ENCODE results near the gene NCOA5.

NCOA5 gene

DNA sequence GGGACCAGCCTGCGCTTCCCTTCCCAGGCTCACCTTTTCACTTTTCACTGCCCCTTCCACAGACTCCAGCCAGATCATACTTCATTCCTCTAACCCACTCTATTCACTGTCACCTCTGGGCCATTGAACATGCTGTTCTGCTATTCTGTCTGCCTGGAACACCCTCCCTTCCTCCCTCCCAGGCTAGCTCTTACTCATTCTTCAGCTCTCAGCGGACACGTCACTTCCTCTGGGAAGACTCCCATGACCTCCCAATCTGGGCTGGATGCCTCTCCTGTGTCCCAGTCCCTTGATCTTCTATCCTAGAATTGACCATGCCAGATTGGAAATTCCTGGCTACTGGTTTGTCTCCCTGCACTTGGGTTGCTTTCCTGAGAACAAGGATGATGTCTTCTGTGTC, 55.7 kb downstream of the NCOA5 start:
- no peak for DNase-seq

DNA sequence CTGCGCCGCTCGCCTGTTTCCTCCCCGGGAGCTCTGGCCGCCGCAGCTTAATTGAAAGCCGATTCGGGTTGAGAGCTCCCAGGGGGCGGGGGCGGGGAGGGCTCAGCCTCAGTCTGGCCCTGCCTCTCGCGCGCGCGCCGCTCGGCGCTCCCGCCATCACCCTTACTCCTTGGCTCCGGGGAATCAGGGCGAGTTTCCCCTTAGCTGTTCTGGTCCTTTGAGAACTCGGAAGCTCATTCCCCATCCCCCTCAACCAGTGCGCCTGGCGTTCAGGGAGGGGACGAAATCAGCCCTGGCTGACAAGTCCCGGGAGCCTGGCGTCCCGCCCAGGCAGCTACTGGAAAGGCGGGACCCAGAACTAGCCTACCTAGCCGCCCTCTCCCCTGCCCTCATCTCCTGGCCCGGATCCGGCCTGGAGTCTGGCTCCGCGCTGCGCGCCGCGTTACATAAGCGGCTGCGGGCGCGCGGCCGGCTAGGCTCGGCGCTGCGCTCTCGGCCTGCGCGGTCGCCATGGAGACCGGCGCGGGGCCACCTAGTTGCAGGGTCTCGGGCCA, 58.0 kb downstream of the NCOA5 start:
- no peak for DNase-seq

DNA sequence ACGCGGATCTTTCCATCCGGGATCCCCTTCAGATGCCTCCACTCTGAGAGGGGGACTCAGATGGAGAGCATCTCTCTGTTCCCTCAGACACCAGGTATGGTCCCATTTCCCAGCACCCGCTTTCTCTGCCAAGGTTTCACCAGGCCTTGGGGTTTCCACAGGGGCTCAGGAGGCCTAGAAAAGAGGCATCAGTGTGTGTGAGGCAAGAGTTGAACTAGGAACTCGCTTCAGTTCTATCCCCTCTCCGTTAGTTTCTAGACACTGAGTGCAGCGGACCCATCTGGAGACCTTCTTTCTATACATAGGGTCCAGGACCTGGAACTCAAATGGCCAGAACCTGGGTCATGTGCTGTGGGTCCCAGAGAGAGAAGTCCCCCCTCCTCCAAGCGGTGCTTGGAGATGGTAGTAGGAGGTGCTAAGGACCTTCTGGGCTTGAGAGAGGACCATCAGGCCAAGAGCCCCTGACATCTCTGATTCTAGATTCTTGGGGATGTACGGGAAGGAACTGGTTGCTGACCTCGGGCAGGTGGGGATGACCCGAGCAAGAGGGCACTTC, 58.7 kb downstream of the NCOA5 start:
- no peak for DNase-seq

DNA sequence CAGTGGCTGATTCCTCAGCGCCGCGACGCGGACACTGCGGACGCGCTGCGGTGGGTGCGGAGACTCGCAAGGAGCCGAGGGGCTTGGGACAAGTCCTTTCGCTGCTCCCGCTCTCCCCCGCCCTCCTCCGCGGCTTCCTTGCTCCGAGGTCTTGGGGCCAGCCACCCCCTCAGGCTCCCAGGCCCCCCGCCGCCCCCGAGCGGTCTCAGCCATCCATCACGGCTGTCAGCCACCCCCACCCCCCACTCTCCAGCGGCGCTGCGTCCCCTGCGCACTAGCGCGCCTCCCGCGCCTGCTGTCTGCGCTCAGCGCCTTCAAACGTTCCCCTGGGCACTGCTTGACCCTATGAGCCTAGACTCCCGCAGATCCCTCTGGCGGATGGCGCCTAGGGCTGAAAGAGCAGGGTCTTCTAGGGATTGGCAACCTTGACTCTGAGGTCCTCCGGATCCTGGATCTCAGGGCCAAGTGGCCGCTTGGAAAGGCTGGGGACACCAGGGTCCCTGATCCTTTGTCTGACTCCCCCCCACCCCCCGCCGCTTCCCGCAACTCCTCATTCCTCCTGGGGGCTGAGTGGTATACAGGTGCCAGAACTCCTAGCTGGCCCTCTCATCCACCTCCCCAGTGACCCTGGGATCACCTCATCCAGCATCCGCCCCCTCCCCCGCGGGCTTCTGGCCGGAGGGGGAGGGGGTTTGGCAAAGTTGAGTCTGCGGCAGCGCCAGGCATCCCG, 59.3 kb downstream of the NCOA5 start:
- no peak for DNase-seq

DNA sequence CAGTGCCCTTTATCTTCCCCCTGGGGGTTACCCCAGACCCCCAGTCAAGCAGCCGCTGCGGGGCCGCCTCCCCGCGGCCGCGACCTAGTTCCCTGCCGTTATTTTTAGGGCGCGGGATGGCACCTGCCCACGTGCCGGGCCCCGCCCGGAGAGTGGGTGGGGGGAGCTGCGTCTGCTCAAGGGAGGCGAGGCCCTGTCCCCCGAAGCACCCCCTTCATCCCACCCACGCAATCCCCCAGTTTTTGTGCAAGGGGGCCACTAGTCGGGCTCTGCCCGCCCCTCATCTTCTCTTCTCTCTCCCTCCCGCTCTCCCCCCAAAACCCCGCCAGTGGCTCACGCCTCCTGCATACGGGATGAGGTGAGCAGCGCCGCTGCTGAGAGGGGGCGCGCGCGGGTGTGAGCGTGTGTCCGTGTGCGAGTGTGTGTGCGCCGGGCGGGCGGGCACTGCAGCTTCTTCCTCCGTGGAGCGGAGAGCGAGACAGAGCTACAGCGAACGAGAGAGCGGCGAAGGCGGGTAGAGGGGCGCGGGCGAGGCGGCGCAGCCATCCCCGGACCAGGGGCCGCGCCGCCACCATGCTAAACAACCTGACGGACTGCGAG, 60.9 kb downstream of the NCOA5 start, which contains the start of gene SLC12A5:
TSS of gene SLC12A5 (plus strand) at position 444 of the 600 bp plus-strand sequence. CDS start at position 574, 130 bp downstream.
- DNase-seq, result no peak

DNA sequence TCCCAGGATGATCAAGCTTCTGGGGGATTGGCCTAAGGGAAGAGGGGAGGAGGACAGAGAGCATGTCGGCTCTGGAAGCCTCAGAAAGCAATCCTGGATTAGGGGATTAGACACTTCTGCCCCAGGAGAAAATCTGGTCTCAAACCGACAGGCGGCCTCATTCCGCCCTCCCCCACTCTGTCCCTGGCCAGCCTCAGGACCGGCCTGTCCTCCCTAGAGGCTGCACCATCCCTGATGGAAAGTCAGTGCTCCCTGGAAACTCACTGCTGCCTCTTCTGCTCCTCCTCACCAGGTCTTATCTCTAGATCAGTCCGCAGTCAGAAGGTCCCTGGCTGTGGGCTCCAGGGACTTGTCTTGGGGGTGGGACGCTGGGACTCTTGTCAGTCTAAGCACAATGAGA, 61.7 kb downstream of the NCOA5 start:
- no peak for DNase-seq

DNA sequence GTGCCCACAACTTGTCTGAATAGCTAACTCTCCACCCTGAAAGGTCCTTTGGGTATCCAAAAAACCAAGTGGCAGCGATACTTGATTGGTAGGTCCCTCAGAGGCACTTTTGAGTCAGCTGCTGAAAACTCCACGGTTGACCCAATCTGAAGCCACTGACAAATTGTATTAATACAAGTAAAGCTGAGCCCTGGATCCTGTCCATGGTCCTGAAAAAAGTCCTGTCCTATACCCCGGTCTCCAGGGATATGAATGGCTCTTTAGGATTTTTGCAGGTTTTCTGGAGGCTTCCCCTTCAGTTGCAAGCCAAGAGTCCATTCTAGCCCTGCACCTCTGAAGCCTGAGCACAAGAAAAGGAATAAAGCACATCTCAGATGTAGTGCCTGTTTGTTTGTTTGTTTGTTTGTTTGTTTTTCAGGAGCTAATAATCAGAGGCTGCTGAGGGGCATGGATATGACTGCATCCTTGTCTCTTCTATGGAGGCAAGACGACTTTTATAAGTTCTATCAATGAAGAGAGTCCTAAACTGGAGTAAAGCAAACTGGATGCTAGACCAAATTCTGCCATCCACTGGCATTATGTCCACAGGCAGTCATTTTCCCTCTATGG, 62.4 kb downstream of the NCOA5 start:
- no peak for DNase-seq

DNA sequence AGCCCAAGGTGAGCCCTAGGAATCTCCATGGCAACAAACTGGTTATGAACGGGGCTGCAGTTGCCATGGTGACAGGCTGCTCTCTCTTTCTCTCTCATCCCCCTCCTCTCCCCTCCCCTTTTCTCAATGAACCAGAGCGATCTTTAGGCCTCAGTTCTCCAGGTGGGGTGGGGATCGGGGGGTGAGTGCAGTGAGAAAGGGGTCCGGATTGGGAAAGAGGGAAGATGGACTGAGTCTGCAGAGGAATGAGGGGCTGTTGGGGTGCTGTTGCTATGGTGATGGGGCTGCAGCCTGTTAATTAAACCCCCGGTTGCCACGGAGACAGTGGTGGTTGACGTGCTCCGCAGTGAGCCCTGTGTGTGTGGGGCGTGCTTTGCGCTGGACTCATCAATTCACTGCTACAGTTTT, 64.4 kb downstream of the NCOA5 start:
- no peak for DNase-seq

DNA sequence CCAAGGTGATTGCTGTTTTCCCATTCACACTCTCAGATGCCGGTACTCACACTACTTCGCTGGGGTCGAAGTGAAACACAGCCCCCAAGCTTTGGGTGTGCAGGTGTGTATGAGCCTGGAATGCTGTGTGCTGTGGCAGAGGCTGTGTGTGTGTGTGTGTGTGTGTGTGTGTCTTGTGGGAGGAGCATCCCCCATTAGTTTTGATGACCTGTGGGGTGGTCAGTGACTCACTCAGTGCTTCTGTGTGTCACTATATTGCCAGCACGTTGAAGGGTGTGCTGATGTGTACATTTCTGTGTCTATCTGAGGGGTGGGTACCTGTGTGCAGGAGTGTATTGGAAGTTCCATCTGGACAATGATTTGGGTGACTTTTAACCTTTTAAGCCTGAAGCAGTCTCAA, 65.8 kb downstream of the NCOA5 start:
- no peak for DNase-seq

DNA sequence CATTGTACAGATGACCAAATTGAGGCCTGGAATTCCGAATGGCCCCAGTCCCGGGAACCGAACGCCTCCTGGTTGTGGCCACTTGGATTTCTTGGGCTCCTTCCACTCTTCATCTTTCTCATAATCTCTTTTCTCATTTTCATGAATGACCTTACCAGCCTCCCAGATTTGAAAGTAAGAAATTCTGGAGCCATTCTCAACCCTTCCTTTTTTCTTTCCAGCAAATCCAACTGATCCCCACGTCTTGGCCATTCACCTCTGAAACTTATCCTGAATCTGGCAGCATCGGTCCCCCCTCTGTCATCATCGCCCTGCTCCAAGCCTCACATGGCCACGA, 66.6 kb downstream of the NCOA5 start:
- no peak for DNase-seq

DNA sequence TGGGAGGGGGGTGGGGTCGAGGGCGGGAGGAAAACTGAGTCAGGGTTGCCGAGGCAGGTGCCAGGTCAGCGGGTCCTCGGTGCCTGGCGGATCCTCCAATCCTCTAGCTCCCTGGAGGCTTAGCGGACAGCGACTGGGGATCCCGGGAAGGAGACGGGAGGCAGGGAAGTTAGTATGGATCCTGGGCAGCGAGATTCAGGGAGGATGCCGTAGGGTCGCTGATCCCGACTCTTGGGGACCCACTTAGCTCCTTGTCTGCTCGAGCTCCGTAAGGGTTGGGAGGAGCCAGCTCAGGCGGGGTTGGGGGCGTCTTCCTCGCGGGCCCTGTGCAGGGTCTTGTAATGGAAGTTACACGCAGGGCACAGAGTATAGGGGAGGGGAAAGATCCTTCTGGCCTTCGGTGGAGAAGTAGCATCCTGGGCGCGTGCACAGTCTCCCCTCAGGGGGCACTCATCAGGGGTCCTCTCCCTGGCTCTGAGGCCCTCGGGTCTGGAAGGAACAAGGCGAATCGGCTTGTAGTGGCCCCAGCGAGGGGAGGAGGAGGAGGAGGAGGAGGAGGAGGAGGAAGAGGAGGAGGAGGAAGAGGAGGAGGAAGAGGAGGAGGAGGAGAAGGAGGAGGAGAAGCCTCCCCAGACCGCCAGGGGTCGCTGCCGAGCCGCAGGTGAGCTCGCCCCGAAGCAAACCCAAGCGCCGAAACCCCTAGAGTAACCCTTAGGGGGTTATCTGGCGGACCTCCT, 67.2 kb downstream of the NCOA5 start:
- peak; percentile 62 for DNase-seq

DNA sequence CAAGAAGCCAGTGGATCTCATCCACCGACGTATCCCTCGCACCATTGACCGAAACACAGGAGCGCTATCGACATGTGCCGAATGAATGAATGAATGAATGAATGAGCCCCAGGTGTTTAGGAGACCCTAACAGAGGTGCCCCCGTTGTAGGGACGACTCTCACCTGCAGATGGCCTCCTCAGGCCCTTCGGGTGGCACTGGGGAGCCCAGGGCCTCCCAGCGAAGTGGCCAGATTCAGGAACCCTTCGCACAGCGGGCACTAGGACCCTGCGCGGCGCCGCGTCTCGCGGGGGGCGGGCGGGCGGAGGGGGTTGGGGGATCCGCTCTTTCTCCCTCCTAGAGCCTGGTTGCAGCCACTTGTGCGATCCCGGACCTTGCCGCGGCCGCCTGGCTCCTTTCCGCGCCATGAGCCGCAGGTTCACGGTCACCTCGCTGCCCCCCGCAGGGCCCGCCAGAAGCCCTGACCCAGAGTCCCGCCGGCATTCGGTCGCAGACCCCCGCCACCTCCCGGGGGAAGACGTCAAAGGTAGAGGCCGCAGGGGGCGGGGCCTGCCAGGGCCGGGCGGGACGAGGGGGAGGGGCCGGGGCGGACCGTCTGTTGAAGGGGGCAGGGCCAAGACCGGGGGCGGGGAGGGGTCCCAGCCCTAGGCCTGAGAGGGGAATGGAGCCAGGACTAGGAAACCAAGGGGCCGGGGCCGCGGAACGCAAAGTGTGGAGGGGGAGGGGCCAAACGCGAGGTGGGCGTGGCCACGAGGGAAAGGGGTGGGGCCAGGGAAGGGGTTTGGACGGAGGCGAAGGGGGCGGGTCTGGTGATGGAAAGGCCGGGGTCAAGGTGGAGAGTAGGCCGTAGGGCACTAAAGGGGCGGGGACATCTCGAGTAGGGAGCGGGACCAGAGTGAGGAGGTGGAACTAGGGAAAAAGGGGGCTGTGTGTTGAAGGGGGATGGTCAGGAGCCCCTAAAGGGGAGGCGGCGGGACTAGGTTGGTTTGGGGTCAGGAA, 68.1 kb downstream of the NCOA5 start:
- peak; percentile 42 for DNase-seq

DNA sequence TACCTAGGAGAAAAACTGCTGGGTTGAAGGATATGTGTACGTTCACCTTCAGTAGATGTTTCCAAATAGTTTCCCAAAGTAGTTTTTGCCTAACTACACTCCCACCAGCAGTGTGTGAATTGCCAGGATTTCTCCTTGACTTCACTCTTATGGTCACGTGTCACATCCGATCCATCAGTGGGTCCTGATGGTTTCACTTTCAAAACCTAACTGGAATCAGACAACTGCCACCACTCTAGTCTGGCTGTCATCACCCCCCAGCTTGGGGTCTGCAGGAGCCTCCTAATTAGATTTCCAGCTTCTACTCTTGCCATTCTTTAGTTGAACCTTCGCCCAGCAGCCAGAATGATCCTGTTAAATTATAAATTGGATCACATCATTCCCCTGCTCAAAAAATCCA, 69.2 kb downstream of the NCOA5 start:
- no peak for DNase-seq

DNA sequence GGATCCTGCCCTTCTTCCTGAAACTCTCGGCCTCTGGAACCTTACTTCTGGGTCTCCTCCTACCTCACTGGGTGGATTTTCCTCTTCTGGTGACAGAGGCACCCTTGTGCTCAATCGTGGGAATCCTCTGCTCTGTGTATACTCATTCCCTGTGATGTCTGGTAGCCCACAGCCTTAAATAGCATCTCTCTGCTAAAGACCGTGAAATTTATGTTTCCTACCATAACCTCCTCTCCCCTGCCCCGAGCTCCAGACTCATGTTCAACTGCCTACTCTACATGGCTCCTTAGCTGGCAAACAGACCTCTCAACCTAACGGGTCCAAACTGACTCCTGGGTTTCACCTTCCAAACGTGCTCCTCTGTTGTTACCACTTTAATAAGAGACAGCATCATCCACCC, 71.2 kb downstream of the NCOA5 start:
- DNase-seq, result no peak

DNA sequence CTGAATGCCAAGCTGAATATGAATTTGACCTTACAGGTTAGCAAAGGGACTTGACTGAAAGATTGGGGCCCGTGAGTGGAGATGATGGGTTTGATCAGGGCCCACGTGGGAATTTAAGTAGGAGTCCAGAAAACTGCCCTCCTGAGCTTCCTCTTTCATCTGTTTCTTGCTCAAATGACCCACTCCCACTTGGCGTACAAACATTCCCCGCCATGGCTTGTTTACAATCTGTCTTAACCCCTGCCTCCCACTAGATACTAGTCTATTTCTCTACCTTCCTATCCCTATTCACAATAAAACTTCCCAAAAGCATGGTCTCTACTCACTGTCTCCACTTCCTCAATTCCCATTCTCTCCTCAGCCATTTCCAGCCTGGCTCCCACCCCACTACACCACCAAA, 71.7 kb downstream of the NCOA5 start:
- no peak for DNase-seq

DNA sequence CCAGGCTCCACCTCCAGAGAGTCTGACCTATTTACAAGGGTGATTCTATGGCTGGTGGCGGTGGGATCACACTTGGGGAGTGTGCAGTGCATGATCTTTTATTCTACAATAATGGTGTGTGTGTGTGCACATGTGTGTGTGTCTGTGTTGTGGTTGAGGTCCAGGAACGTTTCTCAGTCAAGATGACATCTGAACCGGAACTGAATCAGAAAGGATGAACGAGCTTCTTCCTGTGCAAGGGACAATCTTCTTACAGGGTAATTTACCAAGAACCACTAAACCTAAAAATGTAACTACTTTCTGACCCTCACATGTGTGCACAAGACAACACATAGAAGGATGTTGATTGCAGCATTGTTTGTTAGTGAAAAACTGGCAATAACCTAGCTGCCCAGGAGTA, 72.5 kb downstream of the NCOA5 start:
- no peak for DNase-seq

DNA sequence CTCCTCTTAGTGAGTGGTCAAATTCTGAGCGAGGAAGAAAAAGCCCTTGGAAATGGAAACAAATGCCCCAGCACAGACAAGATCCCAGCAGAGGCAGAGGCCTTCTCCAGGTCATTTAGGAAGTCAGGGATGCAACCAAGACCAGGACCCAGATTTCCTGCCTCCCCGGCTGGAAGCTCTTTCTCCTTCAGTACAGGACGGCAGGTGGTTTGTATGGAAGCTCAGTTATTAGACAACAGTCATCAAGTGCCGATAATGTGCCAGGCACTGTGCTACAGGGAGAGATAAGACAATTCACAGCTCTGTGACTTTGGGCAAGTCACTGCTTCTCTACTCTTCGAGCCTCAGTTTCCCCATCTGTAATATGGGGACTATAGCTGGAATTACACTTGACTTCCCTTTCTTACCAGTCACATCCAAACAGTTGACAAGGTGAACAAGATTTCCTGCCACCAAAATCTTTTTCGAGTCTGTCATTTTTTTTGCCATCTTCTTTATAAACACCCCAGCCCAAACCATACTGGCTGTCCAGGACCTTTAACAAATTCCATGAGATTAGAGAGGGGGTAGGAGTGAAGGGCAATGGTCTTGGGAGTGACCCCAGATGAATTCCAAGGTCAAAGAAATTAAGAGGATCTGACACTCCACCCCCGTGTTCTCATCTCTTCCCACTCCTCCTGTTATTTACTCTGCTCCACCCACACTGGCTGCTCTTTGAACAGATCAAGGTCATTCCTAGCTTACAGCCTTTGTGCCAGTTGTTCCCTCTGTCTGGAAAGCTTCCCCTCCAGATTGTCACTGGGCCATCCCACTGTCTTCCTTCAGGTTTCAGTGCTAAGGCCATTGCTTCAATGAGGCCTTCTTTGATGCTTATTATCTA, 75.0 kb downstream of the NCOA5 start:
- no peak for DNase-seq

DNA sequence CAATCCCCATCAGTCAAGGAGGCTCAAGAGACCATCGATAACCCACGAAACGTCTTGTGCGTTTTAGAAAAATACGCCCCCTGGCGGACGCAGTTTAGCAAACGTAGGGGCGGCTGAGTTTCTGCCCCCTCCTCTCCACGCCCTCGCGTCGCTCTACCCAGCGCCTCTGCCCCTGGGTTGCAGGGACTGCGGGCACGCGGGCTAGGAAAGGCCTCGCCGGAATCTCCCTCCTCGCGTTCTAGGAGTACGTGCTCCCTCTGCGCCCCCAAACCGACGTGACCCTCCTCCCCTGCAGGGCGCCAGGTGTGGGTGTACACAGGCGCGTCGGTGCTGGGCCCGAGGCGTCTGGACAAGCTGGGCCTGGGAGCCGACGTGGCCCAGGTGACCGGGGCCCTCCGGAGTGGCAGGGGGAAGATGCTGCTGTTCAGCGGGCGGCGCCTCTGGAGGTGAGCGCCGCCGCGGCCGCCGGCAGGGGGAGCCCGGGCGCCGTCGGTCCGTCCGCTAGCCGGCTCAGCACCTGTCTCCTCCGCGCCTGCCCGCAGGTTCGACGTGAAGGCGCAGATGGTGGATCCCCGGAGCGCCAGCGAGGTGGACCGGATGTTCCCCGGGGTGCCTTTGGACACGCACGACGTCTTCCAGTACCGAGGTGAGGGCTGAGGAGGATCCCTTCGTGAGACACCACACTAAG, 75.8 kb downstream of the NCOA5 start:
- peak; percentile 51 for DNase-seq

DNA sequence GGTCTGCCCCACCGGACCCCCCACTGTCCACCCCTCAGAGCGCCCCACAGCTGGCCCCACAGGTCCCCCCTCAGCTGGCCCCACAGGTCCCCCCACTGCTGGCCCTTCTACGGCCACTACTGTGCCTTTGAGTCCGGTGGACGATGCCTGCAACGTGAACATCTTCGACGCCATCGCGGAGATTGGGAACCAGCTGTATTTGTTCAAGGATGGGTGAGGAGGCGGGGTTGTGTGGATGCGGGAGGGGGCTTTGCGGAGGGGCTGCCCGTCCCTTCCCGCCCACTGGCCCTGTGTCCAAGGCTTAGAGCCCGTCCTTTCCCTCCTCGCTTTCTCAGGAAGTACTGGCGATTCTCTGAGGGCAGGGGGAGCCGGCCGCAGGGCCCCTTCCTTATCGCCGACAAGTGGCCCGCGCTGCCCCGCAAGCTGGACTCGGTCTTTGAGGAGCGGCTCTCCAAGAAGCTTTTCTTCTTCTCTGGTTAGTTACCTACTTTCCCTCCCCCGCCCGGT, 76.4 kb downstream of the NCOA5 start:
- DNase-seq, result no peak

DNA sequence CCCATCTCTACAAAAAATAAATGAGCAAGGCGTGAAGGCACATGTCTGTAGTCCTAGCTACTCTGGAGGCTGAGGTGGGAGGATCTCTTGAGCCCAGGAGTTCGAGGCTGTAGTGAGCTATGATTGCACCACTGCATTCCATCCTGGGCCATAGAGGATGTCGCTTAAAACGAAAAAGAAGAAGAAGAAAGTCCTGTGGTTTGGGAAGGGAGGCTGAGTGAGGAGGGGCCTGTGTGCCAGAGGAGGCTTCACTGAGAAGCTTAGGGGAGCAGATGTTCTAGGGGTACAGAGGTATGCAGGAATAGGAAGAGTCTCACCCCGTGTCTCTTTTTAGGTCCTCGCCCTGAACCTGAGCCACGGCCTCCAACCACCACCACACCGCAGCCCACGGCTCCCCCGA, 76.8 kb downstream of the NCOA5 start:
- DNase-seq, result no peak
